Activated naive CD8-positive, alpha-beta T cell treated with anti-CD3 and anti-CD28 coated beads, Interleukin-2, amount 50 U/mL, for 24 hours (primary cell): ENCODE data around the gene TRIM52.
A peak's percentile ranks its signal among the peaks of the same experiment; 100 is the strongest.
"Not testable (repeated sequence)": the region's sequence is repeated elsewhere in the genome, so short reads cannot be mapped to it uniquely, and the experiment has no call there.

Experiments
- ATAC-seq: fragments of 150-1000 bp; cut with Tn5 transposase; one replicate; pipeline ENCODE4 v1.10.0; 2021
- DNase-seq: peaks from one replicate; pipeline ENCODE4 v3.0.0; 2021
- H3K27ac Mint-ChIP-seq: one replicate; pipeline ENCODE4 v1.8.0; 2021; ENCODE audit warnings: mild to moderate bottlenecking, mixed read lengths
- H3K27me3 Mint-ChIP-seq: one replicate; pipeline ENCODE4 v1.8.0; 2021; ENCODE audit warnings: mixed read lengths
- H3K36me3 Mint-ChIP-seq: one replicate; pipeline ENCODE4 v1.8.0; 2021; ENCODE audit warnings: low read depth, mixed read lengths
- H3K4me1 Mint-ChIP-seq: one replicate; pipeline ENCODE4 v1.8.0; 2021; ENCODE audit warnings: mixed read lengths
- H3K4me3 Mint-ChIP-seq: one replicate; pipeline ENCODE4 v1.8.0; 2021; ENCODE audit warnings: mild to moderate bottlenecking, moderate library complexity, mixed read lengths
- H3K9me3 Mint-ChIP-seq: one replicate; pipeline ENCODE4 v1.8.0; 2021; ENCODE audit warnings: mixed read lengths

Gene TRIM52

GRCh38 chr5:181217803-181218062, 43.2 kb downstream of the TRIM52 start:
- DNase-seq (peak; percentile 34), ATAC-seq (no peak)
- Mint-ChIP-seq H3K27me3 (peaks cover 11% of the 10 kb centered on the region), H3K9me3 (no peaks in the 10 kb centered on the region), H3K27ac (peak overlapping the region; percentile 98), H3K36me3 (peaks cover 9% of the 10 kb centered on the region), H3K4me1 (peaks cover 59% of the 10 kb centered on the region), H3K4me3 (peak overlapping the region; percentile 88)

DNA sequence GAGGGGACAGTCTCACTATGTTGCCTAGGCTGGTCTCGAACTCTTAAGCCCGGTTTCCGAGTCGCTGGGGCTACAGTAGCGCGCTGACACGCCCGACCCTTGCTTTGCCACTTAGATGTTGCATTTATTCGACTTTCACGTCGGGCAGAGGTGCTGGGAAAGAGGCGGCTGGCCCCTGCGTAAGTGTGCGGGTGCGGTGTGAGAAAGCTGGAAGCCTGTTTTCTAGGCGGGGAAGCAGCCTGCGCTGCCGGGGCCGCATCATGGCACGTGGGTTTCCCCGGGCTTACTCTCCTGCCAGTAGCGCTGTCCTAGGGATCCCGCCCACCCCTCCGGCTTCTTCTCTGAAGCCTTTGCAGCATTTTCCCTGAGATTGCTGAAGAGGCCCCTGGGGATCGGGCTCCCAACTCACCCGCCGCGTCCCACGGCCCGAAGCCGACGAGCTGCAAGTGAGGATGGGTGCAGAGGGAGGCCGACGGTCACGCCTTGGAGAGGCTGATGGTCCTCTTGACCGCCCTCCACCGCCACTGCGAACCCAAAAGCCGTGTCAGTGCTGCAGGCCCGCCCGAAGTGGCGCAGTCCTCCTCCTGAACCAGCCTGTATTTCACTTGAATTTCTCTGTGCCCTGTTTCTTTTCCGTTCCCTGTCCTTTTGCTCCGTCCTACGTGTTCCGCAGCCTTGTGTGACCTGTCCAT, 43.7 kb downstream of the TRIM52 start:
- Mint-ChIP-seq H3K27me3 (peaks cover 10% of the 10 kb centered on the region), H3K27ac (peak overlapping the region; percentile 98), H3K4me1 (peaks cover 56% of the 10 kb centered on the region), H3K4me3 (peak overlapping the region; percentile 88), H3K36me3 (peaks cover 8% of the 10 kb centered on the region), H3K9me3 (no peaks in the 10 kb centered on the region)
- DNase-seq (peak; percentile 77), ATAC-seq (no peak)

DNA sequence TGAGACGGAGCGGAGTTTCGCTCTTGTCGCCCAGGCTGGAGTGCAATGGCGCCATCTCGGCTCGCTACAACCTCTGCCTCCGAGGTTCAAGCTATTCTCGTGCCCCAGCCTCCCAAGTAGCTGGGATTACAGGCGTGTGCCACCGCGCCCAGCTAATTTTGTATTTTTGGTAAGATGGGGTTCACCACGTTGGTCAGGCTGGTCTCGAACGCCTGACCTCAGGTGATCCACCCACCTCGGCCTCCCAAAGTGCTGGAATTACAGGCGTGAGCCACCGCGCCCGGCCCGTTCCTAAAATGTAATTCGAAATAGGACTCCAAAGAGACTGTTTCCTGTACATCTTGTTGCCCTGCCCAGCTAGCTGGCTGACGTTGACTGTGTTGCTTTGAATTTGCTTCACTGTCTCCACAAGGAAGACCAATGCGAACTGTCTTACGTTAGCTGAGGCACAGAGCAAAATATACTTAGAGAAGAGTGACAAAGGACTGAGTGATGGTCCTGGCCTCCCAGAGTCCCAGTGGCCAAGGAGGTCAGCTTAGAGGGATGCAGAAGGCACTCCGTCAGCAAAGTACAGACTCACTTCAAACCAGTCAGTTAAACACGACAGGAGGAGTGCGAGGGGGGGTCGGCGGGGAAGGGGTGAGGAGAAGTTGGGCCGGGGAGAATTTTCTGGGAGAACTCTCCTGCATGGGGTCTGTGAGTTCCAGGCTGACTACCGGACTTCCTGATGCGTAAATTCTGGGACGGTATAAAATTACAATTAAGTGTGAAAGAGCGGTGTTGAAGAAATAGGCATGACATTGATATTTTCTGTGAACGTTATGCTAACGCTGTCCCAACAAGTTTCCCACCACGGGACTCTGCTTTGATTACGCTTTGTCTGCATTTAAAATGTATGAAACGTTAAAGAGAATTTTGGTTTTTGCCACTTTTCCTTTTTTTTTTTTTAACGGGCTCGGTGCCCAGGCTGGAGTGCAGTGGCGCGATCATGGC, 44.6 kb downstream of the TRIM52 start:
- ATAC-seq (no peak), DNase-seq (peak; percentile 39)
- H3K27ac Mint-ChIP-seq, result peak overlapping the region; percentile 75
- H3K4me3 Mint-ChIP-seq, result peak overlapping the region; percentile 88
- H3K9me3 Mint-ChIP-seq, result no peaks in the 10 kb centered on the region
- H3K27me3 Mint-ChIP-seq, result peaks cover 5% of the 10 kb centered on the region
- H3K36me3 Mint-ChIP-seq, result peaks cover 3% of the 10 kb centered on the region
- H3K4me1 Mint-ChIP-seq, result peaks cover 46% of the 10 kb centered on the region

DNA sequence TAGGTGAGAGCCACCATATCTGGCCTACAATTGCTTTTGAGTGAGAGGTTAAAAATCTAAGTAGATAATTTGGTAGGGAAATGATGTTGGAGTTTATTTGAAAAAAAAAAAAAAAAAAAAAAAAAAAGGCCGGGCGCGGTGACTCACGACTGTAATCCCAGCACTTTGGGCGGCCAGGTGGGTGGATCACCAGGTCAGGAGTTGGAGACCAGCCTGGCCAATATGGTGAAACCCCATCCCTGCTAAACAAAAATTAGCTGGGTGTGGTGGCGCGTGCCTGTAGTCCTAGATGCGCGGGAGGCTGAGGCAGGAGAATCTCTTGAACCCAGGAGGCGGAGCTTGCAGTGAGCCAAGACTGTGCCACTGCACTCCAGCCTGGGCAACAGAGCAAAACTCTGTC, 46.7 kb downstream of the TRIM52 start:
- H3K9me3 Mint-ChIP-seq, H3K36me3 Mint-ChIP-seq, H3K27me3 Mint-ChIP-seq, ATAC-seq, DNase-seq, H3K4me3 Mint-ChIP-seq, H3K27ac Mint-ChIP-seq: not testable (repeated sequence)
- H3K4me1 Mint-ChIP-seq, result peaks cover 29% of the 10 kb centered on the region

- Mint-ChIP-seq H3K9me3 (no peaks in the 10 kb centered on the region), H3K27me3 (peaks cover 2% of the 10 kb centered on the region), H3K36me3 (no peaks in the 10 kb centered on the region), H3K27ac (no peak overlapping the region), H3K4me1 (peaks cover 27% of the 10 kb centered on the region), H3K4me3 (no peak overlapping the region)
- DNase-seq (no peak), ATAC-seq (no peak)
Measured at GRCh38 chr5:181212934-181213333, 48.0 kb downstream of the TRIM52 start.

GRCh38 chr5:181212080-181212479, 48.9 kb downstream of the TRIM52 start:
- Mint-ChIP-seq H3K4me3 (no peak overlapping the region), H3K36me3 (peaks cover 4% of the 10 kb centered on the region), H3K4me1 (peaks cover 27% of the 10 kb centered on the region), H3K9me3 (no peaks in the 10 kb centered on the region), H3K27me3 (peaks cover 5% of the 10 kb centered on the region), H3K27ac (no peak overlapping the region)
- ATAC-seq, result no peak
- no peak for DNase-seq

DNA sequence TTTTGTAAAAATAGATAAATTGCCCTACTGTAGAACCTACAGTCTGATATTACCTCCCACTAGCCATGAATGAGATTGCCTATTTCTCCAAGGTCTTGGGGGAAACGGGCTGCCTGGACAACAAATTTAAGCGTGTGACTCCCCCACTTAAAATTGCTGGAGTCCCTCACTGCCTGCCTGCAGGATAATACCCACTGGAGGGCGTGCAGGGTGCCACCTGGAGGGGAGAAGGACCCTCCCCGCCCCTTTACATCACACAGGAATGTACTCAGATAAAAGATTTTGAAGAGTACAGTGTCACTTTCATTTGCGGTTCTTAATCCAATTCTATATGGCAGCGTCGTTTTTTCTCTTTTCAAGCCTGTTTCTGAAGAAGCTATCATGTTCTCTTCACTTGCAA, 49.7 kb downstream of the TRIM52 start:
- H3K9me3 Mint-ChIP-seq, result no peaks in the 10 kb centered on the region

DNA sequence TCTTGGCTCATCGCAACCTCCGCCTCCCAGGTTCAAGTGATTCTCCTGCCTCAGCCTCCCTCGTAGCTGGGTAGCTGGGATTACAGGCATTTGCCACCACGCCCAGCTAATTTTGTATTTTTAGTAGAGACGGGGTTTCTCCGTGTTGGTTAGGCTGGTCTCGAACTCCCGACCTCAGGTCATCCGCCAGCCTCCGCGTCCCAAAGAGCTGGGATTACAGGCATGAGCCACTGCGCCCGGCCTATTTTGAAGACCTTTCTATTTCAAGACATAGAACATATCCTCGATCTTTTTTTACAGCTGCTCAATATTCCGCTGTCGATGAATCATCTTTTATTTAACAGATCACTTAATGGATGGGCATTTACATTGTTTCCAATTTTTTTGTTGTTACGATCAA, 50.2 kb downstream of the TRIM52 start:
- ATAC-seq, H3K27ac Mint-ChIP-seq, H3K36me3 Mint-ChIP-seq, H3K4me3 Mint-ChIP-seq, H3K9me3 Mint-ChIP-seq, DNase-seq: not testable (repeated sequence)
- peaks cover 31% of the 10 kb centered on the region for H3K4me1 Mint-ChIP-seq
- H3K27me3 Mint-ChIP-seq, result peaks cover 18% of the 10 kb centered on the region

More for the DNA sequence above, 49.7 kb downstream of the TRIM52 start:
- Mint-ChIP-seq H3K27me3 (peaks cover 13% of the 10 kb centered on the region), H3K4me1 (peaks cover 28% of the 10 kb centered on the region), H3K36me3 (peaks cover 9% of the 10 kb centered on the region), H3K4me3 (no peak overlapping the region), H3K27ac (no peak overlapping the region)
- DNase-seq (no peak), ATAC-seq (no peak)

DNA sequence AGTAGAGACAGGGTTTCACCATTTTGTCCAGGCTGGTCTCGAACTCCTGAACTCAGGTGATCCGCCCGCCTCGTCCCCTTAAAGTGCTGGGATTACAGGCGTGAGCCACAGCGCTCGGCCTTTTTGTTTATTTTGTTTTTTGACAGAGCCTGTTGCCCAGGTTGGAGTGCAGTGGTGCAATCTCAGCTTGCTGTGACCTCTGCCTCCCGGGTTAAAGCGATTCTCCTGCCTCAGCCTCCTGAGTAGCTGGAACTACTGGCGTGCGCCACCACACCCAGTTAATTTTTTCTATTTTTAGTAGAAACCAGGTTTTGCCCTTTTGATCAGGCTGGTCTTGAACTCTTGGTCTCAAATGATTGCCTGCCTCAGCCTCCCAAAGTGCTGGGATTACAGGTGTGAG, 50.8 kb downstream of the TRIM52 start:
- peaks cover 22% of the 10 kb centered on the region for H3K27me3 Mint-ChIP-seq
- not testable (repeated sequence) for H3K27ac Mint-ChIP-seq, H3K9me3 Mint-ChIP-seq, ATAC-seq, H3K4me3 Mint-ChIP-seq, DNase-seq, H3K36me3 Mint-ChIP-seq
- H3K4me1 Mint-ChIP-seq, result peaks cover 35% of the 10 kb centered on the region

- Mint-ChIP-seq H3K27me3 (peaks cover 24% of the 10 kb centered on the region), H3K4me1 (peaks cover 37% of the 10 kb centered on the region)
- not testable (repeated sequence) for H3K9me3 Mint-ChIP-seq, H3K4me3 Mint-ChIP-seq, H3K36me3 Mint-ChIP-seq, H3K27ac Mint-ChIP-seq, ATAC-seq, DNase-seq
Measured at GRCh38 chr5:181209006-181209405, 51.9 kb downstream of the TRIM52 start.

DNA sequence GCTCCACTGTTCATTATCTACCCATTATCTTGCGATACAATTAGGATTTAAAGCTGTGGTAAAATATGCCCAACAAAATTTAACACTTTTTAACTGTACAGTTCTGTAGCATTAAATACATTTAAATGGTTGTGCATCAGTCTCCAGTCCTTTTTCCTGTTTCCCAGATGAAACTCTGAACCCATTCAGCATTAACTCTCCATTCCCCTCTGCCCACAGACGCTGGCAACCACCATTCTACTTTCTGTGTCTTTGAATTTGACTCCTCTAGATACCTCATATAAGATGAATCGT, 53.0 kb downstream of the TRIM52 start:
- peak overlapping the region; percentile 89 for H3K4me3 Mint-ChIP-seq
- peaks cover 37% of the 10 kb centered on the region for H3K4me1 Mint-ChIP-seq
- H3K27me3 Mint-ChIP-seq, result peaks cover 34% of the 10 kb centered on the region
- no peaks in the 10 kb centered on the region for H3K9me3 Mint-ChIP-seq
- DNase-seq (no peak), ATAC-seq (no peak)
- peak overlapping the region; percentile 95 for H3K27ac Mint-ChIP-seq
- H3K36me3 Mint-ChIP-seq, result peaks cover 9% of the 10 kb centered on the region

DNA sequence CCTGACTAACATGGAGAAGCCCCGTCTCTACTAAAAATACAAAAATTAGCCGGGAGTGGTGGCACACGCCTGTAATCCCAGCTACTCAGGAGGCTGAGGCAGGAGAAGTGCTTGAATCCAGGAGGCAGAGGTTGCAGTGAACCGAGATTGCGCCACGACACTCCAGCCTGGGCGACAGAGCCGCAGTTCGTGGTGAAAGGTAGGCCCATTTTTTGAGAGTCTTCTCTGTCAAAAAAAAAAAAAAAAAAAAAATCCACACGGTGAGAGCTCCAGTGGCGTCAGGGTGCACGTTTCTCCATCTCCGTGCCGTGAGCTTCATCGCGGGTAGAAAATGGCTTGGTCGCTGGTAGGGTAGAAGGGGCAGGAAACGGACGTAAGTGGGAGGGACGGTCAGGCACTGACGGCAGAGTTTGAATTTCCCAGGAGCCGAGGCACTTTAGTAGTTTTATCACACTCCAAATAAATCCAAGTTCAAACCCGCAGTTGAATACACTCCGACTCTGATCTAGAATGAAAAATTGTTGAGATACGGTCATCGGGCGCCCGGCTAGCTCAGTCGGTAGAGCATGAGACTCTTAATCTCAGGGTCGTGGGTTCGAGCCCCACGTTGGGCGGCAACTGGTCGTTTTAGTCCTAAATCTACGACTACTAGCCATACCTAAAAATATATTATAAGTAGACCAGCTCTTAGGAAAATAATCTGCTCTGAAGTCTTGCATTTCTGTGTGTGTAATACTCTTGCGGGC, 53.6 kb downstream of the TRIM52 start:
- peaks cover 9% of the 10 kb centered on the region for H3K36me3 Mint-ChIP-seq
- peak overlapping the region; percentile 89 for H3K4me3 Mint-ChIP-seq
- H3K4me1 Mint-ChIP-seq, result peaks cover 35% of the 10 kb centered on the region
- DNase-seq, result peak; percentile 91
- peaks cover 36% of the 10 kb centered on the region for H3K27me3 Mint-ChIP-seq
- peak; percentile 80 for ATAC-seq
- H3K27ac Mint-ChIP-seq, result peak overlapping the region; percentile 95
- no peaks in the 10 kb centered on the region for H3K9me3 Mint-ChIP-seq

DNA sequence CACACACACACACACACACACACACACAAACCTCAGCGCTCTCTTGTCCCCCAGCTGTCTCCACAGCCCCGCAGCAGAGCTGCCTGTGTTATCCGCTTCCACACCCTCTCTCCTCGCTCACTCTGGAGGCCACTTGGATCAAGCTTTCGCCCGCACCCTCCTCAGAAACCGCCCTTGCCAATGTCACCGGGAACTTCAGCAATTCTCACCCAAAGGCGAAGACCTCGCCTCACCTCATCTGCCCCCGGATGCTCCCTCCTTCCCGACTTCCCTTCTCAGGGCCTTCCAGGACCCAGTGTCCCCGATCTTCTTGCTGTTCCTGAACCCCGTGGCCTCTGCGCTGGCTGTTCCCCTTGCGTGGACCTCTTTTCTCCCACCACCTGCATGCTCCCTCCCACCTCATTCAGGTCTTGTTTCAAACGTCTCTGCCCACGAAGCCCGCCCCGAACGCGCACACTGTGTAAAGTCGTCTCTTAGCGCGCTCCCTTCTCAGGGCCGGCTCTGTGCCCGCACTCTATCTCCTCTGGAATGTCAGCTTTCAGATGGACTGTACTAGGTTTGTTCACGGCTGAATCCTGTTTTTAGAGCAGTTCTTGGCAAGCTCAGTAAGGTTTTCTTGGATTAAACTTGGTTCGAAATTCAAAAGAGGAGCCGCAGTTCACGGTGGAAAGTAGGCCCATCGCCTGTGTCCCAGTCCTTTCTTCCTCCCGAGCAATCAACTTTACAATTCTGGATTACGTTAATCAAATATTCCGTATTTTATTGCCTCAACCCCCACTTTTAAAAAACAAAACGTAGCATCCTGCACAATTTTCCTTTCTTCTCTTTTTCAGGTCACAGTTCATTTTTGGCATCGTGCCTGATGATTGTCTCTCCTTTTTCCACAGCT, 54.9 kb downstream of the TRIM52 start:
- Mint-ChIP-seq H3K9me3 (no peaks in the 10 kb centered on the region), H3K4me1 (peaks cover 34% of the 10 kb centered on the region)
- DNase-seq, result no peak

More for the DNA sequence above, 54.9 kb downstream of the TRIM52 start:
- peak overlapping the region; percentile 89 for H3K4me3 Mint-ChIP-seq
- H3K27ac Mint-ChIP-seq, result peak overlapping the region; percentile 95
- peaks cover 9% of the 10 kb centered on the region for H3K36me3 Mint-ChIP-seq
- H3K27me3 Mint-ChIP-seq, result peaks cover 39% of the 10 kb centered on the region
- ATAC-seq, result no peak
